MCF 10A (cell line): ENCODE measurements around the gene MFSD6. TPM values are rescaled to one million over a fixed set of nuclear protein-coding genes. Genes with fewer than 3 reads are reported as not detected.

Experiments
- BruUV-seq: library from RNA; stranded (reverse); fragments of 400-500 nt; replicated peaks from 2 replicates; lab custom pipeline; 2021; lab: Mats Ljungman, UMichigan
- CTCF ChIA-PET: fragments of 300-600 bp; sonication (Branson Sonifier 250); formaldehyde crosslinking; extraction: SDS; loops from one replicate; lab custom pipeline; 2021; ENCODE audit warnings: antibody characterized with exemption, inconsistent platforms; lab: Yijun Ruan, JAX
- POLR2A ChIA-PET: fragments of 300-600, 350-650 bp; sonication (Branson Sonifier 250); formaldehyde crosslinking; extraction: SDS; loops from one replicate; lab custom pipeline; 2020; ENCODE audit warnings: antibody characterized with exemption, inconsistent platforms; lab: Yijun Ruan, JAX
- DNase-seq: peaks from one replicate; pipeline ENCODE4 v3.0.0-alpha.2; 2018; ENCODE audit not compliant: unreplicated experiment
- H3K27ac Mint-ChIP-seq: one replicate; pipeline ENCODE4 v1.8.0; 2022; ENCODE audit warnings: mild to moderate bottlenecking, low read depth, mixed read lengths; ENCODE audit not compliant: unreplicated experiment
- H3K27me3 Mint-ChIP-seq: one replicate; pipeline ENCODE4 v1.8.0; 2022; ENCODE audit warnings: mixed read lengths; ENCODE audit not compliant: insufficient read depth, unreplicated experiment
- H3K36me3 Mint-ChIP-seq: one replicate; pipeline ENCODE4 v1.8.0; 2022; ENCODE audit warnings: mild to moderate bottlenecking, moderate library complexity, mixed read lengths; ENCODE audit not compliant: insufficient read depth, unreplicated experiment
- H3K4me1 Mint-ChIP-seq: one replicate; pipeline ENCODE4 v1.8.0; 2022; ENCODE audit warnings: mixed read lengths; ENCODE audit not compliant: insufficient read depth, unreplicated experiment
- H3K4me3 Mint-ChIP-seq: one replicate; pipeline ENCODE4 v1.8.0; 2022; ENCODE audit warnings: mild to moderate bottlenecking, moderate library complexity, mixed read lengths; ENCODE audit not compliant: unreplicated experiment
- H3K9me3 Mint-ChIP-seq: one replicate; pipeline ENCODE4 v1.8.0; 2022; ENCODE audit warnings: mixed read lengths; ENCODE audit not compliant: unreplicated experiment
- CTCF ChIP-seq: fragments of 200-600 bp; IDR thresholded peaks from one replicate; pipeline ENCODE4 v1.8.0; 2022; ENCODE audit warnings: antibody characterized with exemption, mild to moderate bottlenecking; ENCODE audit not compliant: unreplicated experiment
- intact Hi-C: fragments of 100-400 bp; cut with micrococcal nuclease; formaldehyde crosslinking; loops from 2 replicates; pipeline ENCODE4 v1.14.1; 2022
- total RNA-seq: library from RNA; stranded (reverse); gene quantifications from 2 replicates; pipeline ENCODE4 v1.2.3, GENCODE V29; 2022

Gene MFSD6
- total RNA-seq, 1 experiment from 2014 or later = 19.7 TPM

GRCh38 chr2:190435031-190435670 is 27.0 kb downstream of the MFSD6 start:
- peaks cover 17% of the 10 kb centered on the region for H3K36me3 Mint-ChIP-seq

GRCh38 chr2:190436557-190436956 is 28.4 kb downstream of the MFSD6 start:
- ChIA-PET CTCF (interaction anchor here (0.8 to 1.3 kb wide), 2 partner anchors 11 to 27 kb away, joined by 3 to 4 read pairs; no protein-coding TSS in a partner anchor), POLR2A (no interaction called here)
- no peak for TF ChIP-seq CTCF
- no peaks in the 10 kb centered on the region for H3K27me3 Mint-ChIP-seq
- peaks cover 17% of the 10 kb centered on the region for H3K36me3 Mint-ChIP-seq
- DNase-seq = no peak
- TSS peak; percentile 63 for BruUV-seq
- intact Hi-C loops = no loop called here
- no peaks in the 10 kb centered on the region for H3K9me3 Mint-ChIP-seq
- H3K27ac Mint-ChIP-seq = no peak overlapping the region
- H3K4me1 Mint-ChIP-seq = no peaks in the 10 kb centered on the region
- no peak overlapping the region for H3K4me3 Mint-ChIP-seq

More at GRCh38 chr2:190435031-190435670, 27.0 kb downstream of the MFSD6 start:
- H3K4me1 Mint-ChIP-seq = no peaks in the 10 kb centered on the region
- H3K4me3 Mint-ChIP-seq = no peak overlapping the region
- POLR2A ChIA-PET = no interaction called here
- H3K27me3 Mint-ChIP-seq = no peaks in the 10 kb centered on the region
- CTCF ChIA-PET = no interaction called here
- no peak for TF ChIP-seq CTCF
- no peak for DNase-seq
- H3K9me3 Mint-ChIP-seq = no peaks in the 10 kb centered on the region
- H3K27ac Mint-ChIP-seq = no peak overlapping the region
- BruUV-seq = no TSS peak
- intact Hi-C loops = no loop called here

- TF ChIP-seq CTCF = no peak
- BruUV-seq = no TSS peak
- peaks cover 11% of the 10 kb centered on the region for H3K36me3 Mint-ChIP-seq
- H3K27me3 Mint-ChIP-seq = no peaks in the 10 kb centered on the region
- H3K9me3 Mint-ChIP-seq = no peaks in the 10 kb centered on the region
- no peak for DNase-seq
- POLR2A ChIA-PET = interaction anchor here (1.0 kb wide), 1 partner anchor 21 kb away, joined by 3 read pairs; no protein-coding TSS in a partner anchor
- CTCF ChIA-PET = interaction anchor here (1.1 kb wide), 1 partner anchor 63 kb away, joined by 3 read pairs; no protein-coding TSS in a partner anchor
- intact Hi-C loops = no loop called here
- no peak overlapping the region for H3K27ac Mint-ChIP-seq
- no peak overlapping the region for H3K4me3 Mint-ChIP-seq
- peaks cover 4% of the 10 kb centered on the region for H3K4me1 Mint-ChIP-seq
Observed at GRCh38 chr2:190440113-190440512, 32.0 kb downstream of the MFSD6 start.

- Mint-ChIP-seq H3K4me1 (peaks cover 4% of the 10 kb centered on the region), H3K27me3 (no peaks in the 10 kb centered on the region), H3K36me3 (peaks cover 11% of the 10 kb centered on the region), H3K9me3 (no peaks in the 10 kb centered on the region), H3K4me3 (no peak overlapping the region), H3K27ac (no peak overlapping the region)
- TF ChIP-seq CTCF = no peak
- intact Hi-C loops = no loop called here
- no peak for DNase-seq
- ChIA-PET POLR2A (interaction anchor here (0.9 kb wide), 1 partner anchor 9 kb away, joined by 4 read pairs; no protein-coding TSS in a partner anchor), CTCF (interaction anchor here (0.6 to 1.3 kb wide), 2 partner anchors 10 to 59 kb away, joined by 3 to 4 read pairs; no protein-coding TSS in a partner anchor)
- BruUV-seq = no TSS peak
Observed at GRCh38 chr2:190441564-190441963, 33.4 kb downstream of the MFSD6 start.
